Right lobe of liver (tissue), 6 donors: ENCODE measurements around the gene KRTAP5-11. TPM values are rescaled to one million over a fixed set of nuclear protein-coding genes. Genes with fewer than 3 reads are reported as not detected.
"Not testable (repeated sequence)": the region's sequence is repeated elsewhere in the genome, so short reads cannot be mapped to it uniquely, and the experiment has no call there.

ENCODE experiments used
- ATAC-seq, 4 donors: fragments of 200-7000 bp; cut with Tn5 transposase; one replicate each; pipeline ENCODE4 v1.9.1; 2020; ENCODE audit warnings: mild to moderate bottlenecking in 4 of 4, moderate library complexity in 4 of 4
- DNase-seq, 3 donors: peaks; one replicate each; pipeline ENCODE4 v3.0.0-alpha.2; 2020
- H3K27ac ChIP-seq, 3 donors: fragments of 200-600 bp; one replicate each; pipeline ENCODE4 v1.8.0; 2022
- H3K27me3 ChIP-seq, 2 donors: fragments of 200-600 bp; one replicate each; pipeline ENCODE4 v1.8.0; 2022
- H3K36me3 ChIP-seq, 4 donors: fragments of 200-600 bp; sonication (generic) in 1 of 4; one replicate each; pipeline versions ENCODE4 v1.5.1 to v1.8.0; 2017 to 2022; ENCODE audit warnings: control low read depth in 1 of 4
- H3K4me1 ChIP-seq, 4 donors: fragments of 200-600 bp; sonication (generic) in 1 of 4; one replicate each; pipeline versions ENCODE4 v1.5.1 to v1.8.0; 2017 to 2022; ENCODE audit warnings: control low read depth in 1 of 4
- H3K4me3 ChIP-seq, 3 donors: fragments of 200-600 bp; one replicate each; pipeline ENCODE4 v1.8.0; 2022
- H3K9me3 ChIP-seq, 4 donors: fragments of 200-600 bp; sonication (generic) in 1 of 4; one replicate each; pipeline versions ENCODE4 v1.5.1 to v1.8.0; 2017 to 2022; ENCODE audit warnings: control low read depth in 1 of 4
- CTCF ChIP-seq, 4 donors: fragments of 200-600 bp in 3 of 4; fragments of 450-650 bp in 1 of 4; IDR thresholded peaks; one replicate each; pipeline versions ENCODE4 v1.5.1 to v1.8.0; 2016 to 2022; ENCODE audit warnings: antibody characterized with exemption in 4 of 4, mild to moderate bottlenecking in 2 of 4
- POLR2A ChIP-seq: fragments of 450-650 bp; IDR thresholded peaks from one replicate; pipeline ENCODE4 v1.6.1; 2017; ENCODE audit warnings: antibody characterized with exemption, mild to moderate bottlenecking
- WGBS: methylation state at CpG from one replicate; pipeline ENCODE4 v1.1.6; 2018; ENCODE audit warnings: low coverage, low lambda C conversion rate; ENCODE audit not compliant: insufficient coverage; ENCODE audit errors: missing lambda C conversion rate; 5-methylcytosine and 5-hydroxymethylcytosine counted together
- intact Hi-C, 2 donors: fragments of 100-400 bp; cut with DNase I; formaldehyde crosslinking; loops; one replicate each; pipeline versions ENCODE4 v1.11.2 to v1.14.1; 2022
- total RNA-seq, 6 experiments: library from RNA; depleted of rRNA in 2 of 6; stranded (reverse); fragments of >200 nt in 2 of 6; fragmentation: NEBNext Ultra II Directional in 3 of 6; extraction: Animal tissue kit (Norgen Biotek cat#: 25700) in 3 of 6; gene quantifications; one replicate each; pipeline versions ENCODE4 v1.1.0 to v1.2.4, GENCODE V29; 2016 to 2023
- donor health status: DM: no; HTN: yes; CAD: no.
- donor health status: DM: no; HTN: no; CAD: no.
- donor health status: DM: no; HTN: no; CAD: no.
- donor health status: DM: no; HTN: yes; CAD: no.
- donor health status: DM: no; HTN: yes; CAD: no.

KRTAP5-11 gene
- total RNA-seq, 6 experiments from 2014 or later = not detected

- WGBS = 80% methylated on average over 11 of the region's 11 CpGs
- intact Hi-C loops = no loop called here
- ATAC-seq = no peak
- H3K36me3 ChIP-seq = no peaks in the 10 kb centered on the region
- peaks cover 0 to 19% (median 8%) of the 10 kb centered on the region in 4 donors for H3K4me1 ChIP-seq
- no peak overlapping the region for H3K27ac ChIP-seq
- no peak overlapping the region for H3K4me3 ChIP-seq
- TF ChIP-seq CTCF (IDR thresholded peaks at IDR 0.05) (no peak), POLR2A (no peak)
- H3K9me3 ChIP-seq = no peaks in the 10 kb centered on the region
- H3K27me3 ChIP-seq = no peaks in the 10 kb centered on the region
- no peak for DNase-seq
Observed at GRCh38 chr11:71539017-71539416, 43.7 kb downstream of the KRTAP5-11 start.

- Histone ChIP-seq H3K4me1 (peaks cover 0 to 20% (median 10%) of the 10 kb centered on the region in 4 donors), H3K4me3 (no peak overlapping the region), H3K9me3 (no peaks in the 10 kb centered on the region), H3K27me3 (no peaks in the 10 kb centered on the region), H3K36me3 (no peaks in the 10 kb centered on the region), H3K27ac (no peak overlapping the region)
- 94% methylated on average over 3 of the region's 4 CpGs for WGBS
- DNase-seq (no peak), ATAC-seq (peak in 1 of 4 donors; percentile 23)
- TF ChIP-seq CTCF (IDR thresholded peaks at IDR 0.05) (no peak), POLR2A (no peak)
- intact Hi-C loops = no loop called here
Observed at GRCh38 chr11:71538666-71538990, 44.0 kb downstream of the KRTAP5-11 start.

GRCh38 chr11:71537977-71538665 is 44.6 kb downstream of the KRTAP5-11 start, which contains the start of gene KRTAP5-8:
Gene KRTAP5-8 (plus strand): TSS chr11:71538025. CDS start chr11:71538056, 31 bp downstream.
- no CpG with 5 or more reads among the region's 4 CpGs for WGBS
- H3K27me3 ChIP-seq, ATAC-seq, intact Hi-C loops, H3K4me3 ChIP-seq, H3K27ac ChIP-seq, H3K36me3 ChIP-seq, DNase-seq, H3K9me3 ChIP-seq: not testable (repeated sequence)
- H3K4me1 ChIP-seq = peaks cover 0 to 20% (median 10%) of the 10 kb centered on the region in 4 donors

GRCh38 chr11:71537537-71537936 is 45.1 kb downstream of the KRTAP5-11 start:
- intact Hi-C loops = no loop called here
- Histone ChIP-seq H3K36me3 (no peaks in the 10 kb centered on the region), H3K27me3 (no peaks in the 10 kb centered on the region), H3K4me1 (peaks cover 0 to 20% (median 10%) of the 10 kb centered on the region in 4 donors), H3K27ac (no peak overlapping the region), H3K9me3 (no peaks in the 10 kb centered on the region), H3K4me3 (no peak overlapping the region)
- no peak for ATAC-seq
- WGBS = 85% methylated on average over 9 of the region's 9 CpGs
- DNase-seq = no peak
- no peak for TF ChIP-seq CTCF (IDR thresholded peaks at IDR 0.05)
- TF ChIP-seq POLR2A = no peak

GRCh38 chr11:71535825-71536224 is 46.9 kb downstream of the KRTAP5-11 start:
- Histone ChIP-seq H3K36me3 (no peaks in the 10 kb centered on the region), H3K9me3 (no peaks in the 10 kb centered on the region), H3K27ac (peak overlapping the region in 2 of 3 donors; percentile 81 to 92), H3K4me1 (peaks cover 0 to 20% (median 10%) of the 10 kb centered on the region in 4 donors), H3K27me3 (no peaks in the 10 kb centered on the region), H3K4me3 (no peak overlapping the region)
- DNase-seq (no peak), ATAC-seq (no peak)
- WGBS = 80% methylated on average over 8 of the region's 9 CpGs
- intact Hi-C loops = no loop called here
- TF ChIP-seq POLR2A (no peak), CTCF (IDR thresholded peaks at IDR 0.05) (no peak)

- peaks cover 0 to 20% (median 10%) of the 10 kb centered on the region in 4 donors for H3K4me1 ChIP-seq
- H3K27me3 ChIP-seq, intact Hi-C loops, H3K4me3 ChIP-seq, H3K36me3 ChIP-seq, H3K9me3 ChIP-seq, ATAC-seq: not testable (repeated sequence)
- WGBS = 27% methylated on average over 17 of the region's 17 CpGs
- peak overlapping the region; percentile 71 to 92 (median 81) for H3K27ac ChIP-seq
- DNase-seq = peak in 1 of 3 donors; percentile 42
Observed at GRCh38 chr11:71534711-71535608, 47.7 kb downstream of the KRTAP5-11 start.
